GM21526 (cell line): Measurements from ENCODE around the gene PRAME.
"Not testable (repeated sequence)": the region's sequence is repeated elsewhere in the genome, so short reads cannot be mapped to it uniquely, and the experiment has no call there.

Experiments
- ATAC-seq: cut with Tn5 transposase; IDR thresholded peaks from one replicate; pipeline ENCODE4 v1.9.1; 2021; ENCODE audit warnings: moderate library complexity; ENCODE audit not compliant: unreplicated experiment, low FRiP score

The PRAME gene

GRCh38 chr22:22581524-22581923 lies 22.5 kb upstream of the PRAME start:
- not testable (repeated sequence) for ATAC-seq

- no peak for ATAC-seq
Measured at GRCh38 chr22:22579869-22580604, 21.0 kb upstream of the PRAME start.

GRCh38 chr22:22578702-22579424 lies 19.8 kb upstream of the PRAME start:
- ATAC-seq: no peak

GRCh38 chr22:22576989-22577427 lies 17.9 kb upstream of the PRAME start:
- ATAC-seq: no peak

GRCh38 chr22:22576244-22576988 lies 17.4 kb upstream of the PRAME start:
- ATAC-seq: no peak

GRCh38 chr22:22574361-22574760 lies 15.3 kb upstream of the PRAME start:
- ATAC-seq: no peak

- ATAC-seq: no peak
Measured at GRCh38 chr22:22573047-22573889, 14.2 kb upstream of the PRAME start.

- no peak for ATAC-seq
Measured at GRCh38 chr22:22571862-22572261, 12.8 kb upstream of the PRAME start.

GRCh38 chr22:22571429-22571828 lies 12.4 kb upstream of the PRAME start:
- ATAC-seq: no peak

GRCh38 chr22:22569218-22569617 lies 10.2 kb upstream of the PRAME start:
- no peak for ATAC-seq

GRCh38 chr22:22565981-22566380 lies 6.9 kb upstream of the PRAME start:
- no peak for ATAC-seq

- no peak for ATAC-seq
Measured at GRCh38 chr22:22558071-22558971, 744 bp downstream of the PRAME start.

GRCh38 chr22:22556995-22557925 lies 1.8 kb downstream of the PRAME start:
- no peak for ATAC-seq

- no peak for ATAC-seq
Measured at GRCh38 chr22:22556578-22556977, 2.5 kb downstream of the PRAME start.

- ATAC-seq: no peak
Measured at GRCh38 chr22:22555596-22555995, 3.5 kb downstream of the PRAME start.

GRCh38 chr22:22554587-22555284 lies 4.3 kb downstream of the PRAME start:
- no peak for ATAC-seq

GRCh38 chr22:22553735-22554586 lies 5.1 kb downstream of the PRAME start:
- no peak for ATAC-seq
